K562 (cell line): ENCODE measurements around the gene DEK. TPM values are rescaled to one million over a fixed set of nuclear protein-coding genes. Genes with fewer than 3 reads are reported as not detected.

Experiments
- ETV5 ChIP-seq: sonication (generic); formaldehyde crosslinking; IDR thresholded peaks from 2 replicates; pipeline ENCODE4 v1.4.0; 2020; ENCODE audit warnings: low read depth, mild to moderate bottlenecking, missing genetic modification reagents
- HMG20B ChIP-seq: fragments of 250-450 bp; sonication (Bioruptor Pico); IDR thresholded peaks from 2 replicates; pipeline ENCODE4 v1.5.0; 2021; ENCODE audit warnings: mild to moderate bottlenecking
- JUNB ChIP-seq: fragments of 450-650 bp; formaldehyde crosslinking; conservative IDR thresholded peaks from 2 replicates; pipeline ENCODE4 v1.4.0; 2020; ENCODE audit warnings: mild to moderate bottlenecking
- KLF6 ChIP-seq: fragments of 250-450 bp; sonication (Bioruptor Pico); IDR thresholded peaks from 2 replicates; pipeline ENCODE4 v1.4.0; 2020; ENCODE audit warnings: mild to moderate bottlenecking, moderate library complexity, borderline replicate concordance
- NR2C2 ChIP-seq, 2 experiments: fragments of 200-800 bp in 1 of 2; sonication (Bioruptor generic) in 1 of 2; sonication (generic) in 1 of 2; formaldehyde crosslinking in 1 of 2; IDR thresholded peaks; 2 replicates each; pipeline versions ENCODE4 v1.6.1 to v1.8.0; 2016 to 2022; ENCODE audit warnings: mild to moderate bottlenecking in 1 of 2, missing compliant biosample characterization in 1 of 2, missing genetic modification characterization in 1 of 2, missing genetic modification reagents in 1 of 2
- PPARD ChIP-seq: fragments of 250-450 bp; sonication (Bioruptor Pico); IDR thresholded peaks from 2 replicates; pipeline ENCODE4 v1.8.0; 2022; ENCODE audit warnings: inconsistent platforms, mild to moderate bottlenecking, moderate library complexity
- RBFOX2 ChIP-seq: fragments of 200-400 bp; formaldehyde crosslinking; IDR thresholded peaks from 2 replicates; pipeline ENCODE4 v1.6.1; 2017; ENCODE audit warnings: low read depth, mild to moderate bottlenecking, low read length, moderate library complexity
- SIRT6 ChIP-seq: IDR thresholded peaks from one replicate; pipeline ENCODE4 v1.6.1; 2012; ENCODE audit warnings: low read depth, mild to moderate bottlenecking, control low read depth, inconsistent platforms, low read length, moderate library complexity
- SUPT5H ChIP-seq: fragments of 450-650 bp; IDR thresholded peaks from 2 replicates; pipeline ENCODE4 v1.6.1; 2016
- TSHZ1 ChIP-seq: fragments of 250-450 bp; sonication (Bioruptor Pico); IDR thresholded peaks from 2 replicates; pipeline ENCODE4 v1.4.0; 2020; ENCODE audit warnings: mild to moderate bottlenecking, moderate library complexity
- ZKSCAN3 ChIP-seq: fragments of 250-450 bp; sonication (Bioruptor Pico); IDR thresholded peaks from 2 replicates; pipeline ENCODE4 v1.4.0; 2020
- polyA plus RNA-seq, 8 experiments: library from polyadenylated mRNA; depleted of rRNA in 4 of 8; stranded (reverse) in 5 of 8; unstranded in 3 of 8; fragments of >200 nt; fragmentation: Nextera tagmentation in 2 of 8; fragmentation: Illumina TruSeq in 1 of 8; extraction: Ambion mirVana in 2 of 8; extraction: Trizol in 1 of 8; gene quantifications; 2 replicates each; pipeline versions ENCODE4 v1.2.1 to v1.2.3, GENCODE V29; 2011 to 2014; ENCODE audit warnings: inconsistent platforms in 1 of 8, missing spikeins in 1 of 8
- total RNA-seq, 7 experiments: library from RNA; depleted of rRNA in 6 of 7; stranded (reverse); fragments of >200 nt in 6 of 7; fragmentation: Illumina TruSeq in 2 of 7; extraction: Trizol in 2 of 7; gene quantifications; 2 replicates each; pipeline versions ENCODE4 v1.2.1 to v1.2.3, GENCODE V29; 2011 to 2021; ENCODE audit warnings: low replicate concordance in 1 of 7
- TF ChIP-seq, protein P1 (sequence below): fragments of 250-450 bp; sonication (Bioruptor Pico); IDR thresholded peaks from 2 replicates; pipeline ENCODE4 v1.8.0; 2022; ENCODE audit warnings: inconsistent platforms
- TF ChIP-seq, protein P2 (sequence below): fragments of 450-650 bp; IDR thresholded peaks from 2 replicates; pipeline ENCODE4 v1.6.1; 2016; ENCODE audit warnings: borderline replicate concordance
- TF ChIP-seq, protein P3 (sequence below): sonication (generic); formaldehyde crosslinking; IDR thresholded peaks from 2 replicates; pipeline ENCODE4 v1.8.0; 2022; ENCODE audit warnings: mild to moderate bottlenecking, missing genetic modification reagents
- TF ChIP-seq, protein P4 (sequence below): sonication (generic); formaldehyde crosslinking; IDR thresholded peaks from 2 replicates; pipeline ENCODE4 v1.8.1; 2022; ENCODE audit warnings: missing genetic modification reagents
- TF ChIP-seq, protein P5 (sequence below): sonication (generic); formaldehyde crosslinking; IDR thresholded peaks from 2 replicates; pipeline ENCODE4 v1.8.0; 2022; ENCODE audit warnings: mild to moderate bottlenecking, low read depth, missing genetic modification reagents

The DEK gene
- total and polyA plus RNA-seq, 9 of the 15 experiments (the other 6 are each of a cell fraction or from before 2014, with no cell fraction given), result 82.3 to 338 (median 184) TPM

- TF ChIP-seq ZKSCAN3 (CRISPR knock-in tag), result 0 out of 2 replicates have a peak, but pooled peaks have one; percentile 64
- no peak for TF ChIP-seq RBFOX2
- TF ChIP-seq TSHZ1 (CRISPR knock-in tag), result no peak
- TF ChIP-seq NR2C2 (CRISPR knock-in tag; IDR thresholded peaks at IDR 0.05), result no peak
- TF ChIP-seq NR2C2 (tag; IDR thresholded peaks at IDR 0.05), result no peak; the same call in 1 of the 2 replicates
- TF ChIP-seq SIRT6, result no peak
- TF ChIP-seq, protein P1, sequence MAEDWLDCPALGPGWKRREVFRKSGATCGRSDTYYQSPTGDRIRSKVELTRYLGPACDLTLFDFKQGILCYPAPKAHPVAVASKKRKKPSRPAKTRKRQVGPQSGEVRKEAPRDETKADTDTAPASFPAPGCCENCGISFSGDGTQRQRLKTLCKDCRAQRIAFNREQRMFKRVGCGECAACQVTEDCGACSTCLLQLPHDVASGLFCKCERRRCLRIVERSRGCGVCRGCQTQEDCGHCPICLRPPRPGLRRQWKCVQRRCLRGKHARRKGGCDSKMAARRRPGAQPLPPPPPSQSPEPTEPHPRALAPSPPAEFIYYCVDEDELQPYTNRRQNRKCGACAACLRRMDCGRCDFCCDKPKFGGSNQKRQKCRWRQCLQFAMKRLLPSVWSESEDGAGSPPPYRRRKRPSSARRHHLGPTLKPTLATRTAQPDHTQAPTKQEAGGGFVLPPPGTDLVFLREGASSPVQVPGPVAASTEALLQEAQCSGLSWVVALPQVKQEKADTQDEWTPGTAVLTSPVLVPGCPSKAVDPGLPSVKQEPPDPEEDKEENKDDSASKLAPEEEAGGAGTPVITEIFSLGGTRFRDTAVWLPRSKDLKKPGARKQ (CRISPR knock-in tag), result no peak
- TF ChIP-seq HMG20B, result no peak
- TF ChIP-seq, protein P2, sequence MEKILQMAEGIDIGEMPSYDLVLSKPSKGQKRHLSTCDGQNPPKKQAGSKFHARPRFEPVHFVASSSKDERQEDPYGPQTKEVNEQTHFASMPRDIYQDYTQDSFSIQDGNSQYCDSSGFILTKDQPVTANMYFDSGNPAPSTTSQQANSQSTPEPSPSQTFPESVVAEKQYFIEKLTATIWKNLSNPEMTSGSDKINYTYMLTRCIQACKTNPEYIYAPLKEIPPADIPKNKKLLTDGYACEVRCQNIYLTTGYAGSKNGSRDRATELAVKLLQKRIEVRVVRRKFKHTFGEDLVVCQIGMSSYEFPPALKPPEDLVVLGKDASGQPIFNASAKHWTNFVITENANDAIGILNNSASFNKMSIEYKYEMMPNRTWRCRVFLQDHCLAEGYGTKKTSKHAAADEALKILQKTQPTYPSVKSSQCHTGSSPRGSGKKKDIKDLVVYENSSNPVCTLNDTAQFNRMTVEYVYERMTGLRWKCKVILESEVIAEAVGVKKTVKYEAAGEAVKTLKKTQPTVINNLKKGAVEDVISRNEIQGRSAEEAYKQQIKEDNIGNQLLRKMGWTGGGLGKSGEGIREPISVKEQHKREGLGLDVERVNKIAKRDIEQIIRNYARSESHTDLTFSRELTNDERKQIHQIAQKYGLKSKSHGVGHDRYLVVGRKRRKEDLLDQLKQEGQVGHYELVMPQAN, result peak; percentile 80; the same call in 1 of the 2 replicates
- TF ChIP-seq ETV5 (CRISPR knock-in tag), result peak; percentile 23; the same call in 1 of the 2 replicates
- TF ChIP-seq, protein P3, sequence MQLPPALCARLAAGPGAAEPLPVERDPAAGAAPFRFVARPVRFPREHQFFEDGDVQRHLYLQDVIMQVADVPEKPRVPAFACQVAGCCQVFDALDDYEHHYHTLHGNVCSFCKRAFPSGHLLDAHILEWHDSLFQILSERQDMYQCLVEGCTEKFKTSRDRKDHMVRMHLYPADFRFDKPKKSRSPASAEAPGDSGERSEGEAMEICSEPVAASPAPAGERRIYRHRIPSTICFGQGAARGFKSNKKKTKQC, result no peak; the same call in 1 of the 2 replicates
- TF ChIP-seq, protein P4, sequence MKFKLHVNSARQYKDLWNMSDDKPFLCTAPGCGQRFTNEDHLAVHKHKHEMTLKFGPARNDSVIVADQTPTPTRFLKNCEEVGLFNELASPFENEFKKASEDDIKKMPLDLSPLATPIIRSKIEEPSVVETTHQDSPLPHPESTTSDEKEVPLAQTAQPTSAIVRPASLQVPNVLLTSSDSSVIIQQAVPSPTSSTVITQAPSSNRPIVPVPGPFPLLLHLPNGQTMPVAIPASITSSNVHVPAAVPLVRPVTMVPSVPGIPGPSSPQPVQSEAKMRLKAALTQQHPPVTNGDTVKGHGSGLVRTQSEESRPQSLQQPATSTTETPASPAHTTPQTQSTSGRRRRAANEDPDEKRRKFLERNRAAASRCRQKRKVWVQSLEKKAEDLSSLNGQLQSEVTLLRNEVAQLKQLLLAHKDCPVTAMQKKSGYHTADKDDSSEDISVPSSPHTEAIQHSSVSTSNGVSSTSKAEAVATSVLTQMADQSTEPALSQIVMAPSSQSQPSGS (CRISPR knock-in tag), result no peak
- TF ChIP-seq KLF6 (CRISPR knock-in tag), result no peak
- TF ChIP-seq JUNB (CRISPR knock-in tag), result no peak
- 0 out of 2 replicates have a peak, but pooled peaks have one; percentile 20 for TF ChIP-seq SUPT5H
- TF ChIP-seq, protein P5, sequence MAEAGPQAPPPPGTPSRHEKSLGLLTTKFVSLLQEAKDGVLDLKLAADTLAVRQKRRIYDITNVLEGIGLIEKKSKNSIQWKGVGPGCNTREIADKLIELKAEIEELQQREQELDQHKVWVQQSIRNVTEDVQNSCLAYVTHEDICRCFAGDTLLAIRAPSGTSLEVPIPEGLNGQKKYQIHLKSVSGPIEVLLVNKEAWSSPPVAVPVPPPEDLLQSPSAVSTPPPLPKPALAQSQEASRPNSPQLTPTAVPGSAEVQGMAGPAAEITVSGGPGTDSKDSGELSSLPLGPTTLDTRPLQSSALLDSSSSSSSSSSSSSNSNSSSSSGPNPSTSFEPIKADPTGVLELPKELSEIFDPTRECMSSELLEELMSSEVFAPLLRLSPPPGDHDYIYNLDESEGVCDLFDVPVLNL, result no peak; the same call in 1 of the 2 replicates
- TF ChIP-seq PPARD (CRISPR knock-in tag), result no peak
Observed at GRCh38 chr6:18263418-18264218, 712 bp downstream of the DEK start (continued).
